Activated T-cell treated with anti-CD3 and anti-CD28 coated beads for 48 hours (primary cell): ENCODE results near the gene MINDY4B.

Source experiments
- DNase-seq: peaks from one replicate; pipeline ENCODE4 v3.0.0-alpha.2; 2020; ENCODE audit warnings: low read depth

Gene MINDY4B

DNA sequence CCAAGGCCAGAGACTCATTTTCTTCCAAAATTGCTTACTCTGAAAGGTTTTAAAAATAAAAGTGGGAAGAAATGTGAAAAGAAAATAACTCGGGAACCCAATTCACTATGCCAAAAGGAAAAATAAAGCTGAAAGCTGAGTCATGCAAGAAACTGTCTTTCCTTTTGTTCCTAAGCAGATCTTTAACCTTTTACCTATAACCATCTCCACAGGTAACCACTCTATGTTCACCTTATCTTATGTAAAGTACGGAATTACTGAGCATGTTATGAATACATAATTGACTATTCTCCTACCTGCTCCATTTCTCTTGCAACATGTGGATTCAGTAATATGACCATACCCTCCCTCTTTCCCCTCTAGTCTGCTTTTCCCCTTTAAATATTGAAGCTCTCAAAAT, 62.0 kb downstream of the MINDY4B start:
- no peak for DNase-seq

GRCh38 chr3:150840802-150841515, 64.3 kb downstream of the MINDY4B start:
- no peak for DNase-seq

DNA sequence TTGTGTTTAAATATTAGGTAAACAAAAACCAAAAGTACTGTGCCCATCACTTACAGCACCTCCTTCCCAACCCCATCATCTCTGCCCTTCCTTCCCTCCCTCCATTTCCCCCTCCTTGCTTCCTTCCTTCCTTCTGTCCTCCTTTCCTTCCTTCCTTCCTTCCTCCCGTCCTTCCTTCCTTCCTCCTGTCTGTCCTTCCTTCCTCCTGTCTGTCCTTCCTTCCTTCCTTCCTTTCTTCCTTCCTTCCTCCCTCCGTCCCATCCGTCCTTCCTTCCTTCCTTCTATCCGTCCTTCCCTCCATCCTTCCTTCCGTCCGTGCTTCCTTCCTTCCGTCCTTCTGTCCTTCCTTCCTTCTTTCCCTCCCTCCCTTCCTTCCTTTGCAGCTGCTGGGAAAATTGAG, 74.5 kb downstream of the MINDY4B start:
- DNase-seq, result no peak

GRCh38 chr3:150830094-150830681, 75.1 kb downstream of the MINDY4B start:
- no peak for DNase-seq

DNA sequence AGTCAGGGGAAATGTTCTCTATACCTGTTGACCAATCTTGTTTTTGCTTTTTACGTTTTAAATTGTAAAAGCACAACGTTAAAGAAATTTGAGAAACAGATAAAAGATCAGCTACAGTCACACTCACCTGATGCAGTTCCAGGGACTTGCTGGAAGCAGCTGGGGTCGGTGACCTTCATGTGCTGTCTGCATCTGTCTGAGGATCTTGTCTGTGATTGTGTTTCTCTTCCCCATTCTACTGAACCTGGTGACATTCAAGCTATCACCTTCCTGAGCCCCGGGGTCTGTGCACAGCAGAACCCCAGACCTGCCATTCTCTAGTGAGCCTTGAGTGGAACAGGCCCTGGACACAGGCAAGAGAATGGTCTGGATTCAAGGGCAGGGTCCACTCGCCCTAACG, 75.8 kb downstream of the MINDY4B start:
- no peak for DNase-seq

GRCh38 chr3:150828997-150829396, 76.2 kb downstream of the MINDY4B start:
- DNase-seq, result no peak

DNA sequence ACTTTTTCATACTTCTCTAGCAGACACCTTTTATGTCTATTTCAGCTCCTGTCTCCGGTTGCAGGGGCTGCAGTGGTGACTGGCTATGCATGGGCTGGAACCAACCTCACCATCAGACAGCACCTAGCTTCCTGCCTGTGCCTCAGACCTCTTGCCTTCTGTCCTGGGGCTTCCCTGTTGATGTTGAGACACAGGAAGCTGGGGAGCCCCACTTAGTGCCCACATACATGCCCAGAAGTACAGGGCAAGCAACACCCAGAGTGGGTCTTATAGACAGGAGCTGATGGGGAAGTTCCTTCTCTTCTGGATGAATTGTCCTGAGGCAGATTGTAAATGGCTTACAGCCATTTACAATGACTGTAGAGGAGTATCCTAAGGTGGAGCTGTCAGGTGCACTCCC, 77.0 kb downstream of the MINDY4B start:
- no peak for DNase-seq

DNA sequence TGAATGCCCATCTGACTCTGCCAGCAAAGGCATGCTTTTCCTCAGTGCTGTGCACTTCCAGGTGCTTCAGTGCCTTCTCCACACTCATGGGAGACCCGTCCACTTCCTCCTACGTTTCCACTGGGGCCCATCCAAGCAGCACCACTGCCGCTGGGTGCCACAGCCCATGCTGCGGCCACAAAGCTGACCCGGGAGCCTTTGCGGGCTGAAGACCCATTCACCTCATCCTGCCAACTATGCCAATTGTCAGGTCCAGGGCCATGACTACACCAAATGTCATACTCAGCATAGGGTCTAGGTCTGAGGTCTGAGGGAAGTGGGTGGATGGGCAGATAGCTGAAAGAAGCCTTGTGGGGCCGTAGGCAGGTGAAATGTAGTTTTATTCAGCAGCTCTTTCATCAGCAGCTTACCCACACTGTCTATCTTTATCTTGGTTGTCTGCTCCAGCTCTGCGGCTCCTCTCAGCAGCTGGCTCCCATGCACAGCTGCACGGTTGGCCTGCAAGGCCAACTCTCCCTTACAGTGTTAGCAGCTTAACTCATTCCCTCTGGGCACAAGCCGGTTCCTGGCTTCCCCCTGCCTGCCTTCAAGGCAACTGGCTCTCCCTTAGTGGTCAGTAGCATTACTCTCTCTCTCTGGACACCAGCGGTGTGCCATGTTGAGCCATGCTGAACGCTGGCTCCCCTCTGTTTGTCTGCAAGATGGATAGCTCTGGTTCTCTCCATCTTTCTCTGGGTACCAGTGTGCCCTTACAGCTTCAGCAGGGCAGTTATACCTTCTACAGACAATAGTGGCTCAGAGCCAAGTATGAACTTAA, 78.6 kb downstream of the MINDY4B start:
- DNase-seq, result no peak

DNA sequence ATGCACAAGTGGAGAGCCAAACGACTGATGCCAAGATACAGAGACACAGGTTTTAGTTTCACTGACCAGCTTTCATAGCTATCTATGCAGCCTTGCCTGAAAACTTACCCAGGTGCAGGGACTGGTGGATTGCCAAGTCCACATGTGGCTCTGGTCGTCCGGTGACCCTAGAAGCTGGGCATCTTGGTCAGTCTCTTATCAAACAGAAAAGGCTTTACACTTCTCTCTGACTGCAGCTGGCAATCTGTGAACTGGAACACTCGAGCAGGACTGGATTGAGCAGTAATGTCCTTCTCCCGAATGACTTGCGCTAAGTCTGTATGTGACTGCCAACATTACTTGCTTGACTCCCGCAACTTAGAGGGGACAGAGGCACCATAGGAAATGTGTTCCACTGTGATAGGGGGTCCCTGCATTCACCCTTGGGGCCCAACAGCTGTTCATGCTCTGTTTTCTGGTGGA, 79.3 kb downstream of the MINDY4B start:
- no peak for DNase-seq

- DNase-seq, result no peak
Observed at GRCh38 chr3:150825192-150825915, 79.9 kb downstream of the MINDY4B start.

- no peak for DNase-seq
Observed at GRCh38 chr3:150823277-150823676, 82.0 kb downstream of the MINDY4B start.

DNA sequence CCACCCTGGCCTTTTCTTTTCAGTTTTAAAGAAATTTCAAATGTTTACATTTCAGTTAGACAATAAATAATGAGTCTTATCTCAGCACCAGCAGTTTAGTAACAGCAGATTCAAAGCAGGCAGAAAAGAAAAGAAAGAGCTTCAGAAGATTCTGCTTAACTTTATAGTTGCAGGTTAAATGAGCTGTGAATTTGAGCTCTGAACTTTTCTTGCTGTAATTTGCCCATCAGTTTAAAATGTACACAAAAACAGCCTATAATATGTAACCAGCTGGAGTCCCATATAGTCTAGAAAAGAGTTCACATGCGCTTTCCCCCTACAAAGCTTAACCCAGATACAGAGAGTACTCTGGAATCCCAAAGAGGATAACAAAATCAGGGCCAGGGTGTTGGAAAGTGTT, 82.6 kb downstream of the MINDY4B start:
- no peak for DNase-seq
